ENCODE results near the gene OR7C1.

DNA sequence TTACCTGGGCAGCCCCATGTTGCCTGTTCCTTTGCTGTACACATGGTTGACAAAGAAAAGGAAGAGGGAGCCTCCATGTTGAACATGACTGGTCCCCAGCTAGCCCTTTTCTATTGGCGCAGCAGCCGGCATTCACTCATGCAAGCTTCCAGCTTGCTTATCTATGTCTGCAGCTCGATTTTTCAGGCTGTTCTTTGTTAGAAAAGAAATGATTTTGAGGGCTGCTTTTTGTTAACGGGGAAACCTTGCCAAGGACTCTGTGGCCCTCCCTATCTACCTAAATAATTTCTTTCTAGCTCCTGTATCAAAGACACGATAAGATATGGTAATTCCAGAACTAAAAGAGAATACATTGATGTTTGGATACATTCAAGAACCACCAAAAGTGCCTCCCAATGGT, 36.2 kb downstream of the OR7C1 start:
- TF ChIP-seq, protein P1, sequence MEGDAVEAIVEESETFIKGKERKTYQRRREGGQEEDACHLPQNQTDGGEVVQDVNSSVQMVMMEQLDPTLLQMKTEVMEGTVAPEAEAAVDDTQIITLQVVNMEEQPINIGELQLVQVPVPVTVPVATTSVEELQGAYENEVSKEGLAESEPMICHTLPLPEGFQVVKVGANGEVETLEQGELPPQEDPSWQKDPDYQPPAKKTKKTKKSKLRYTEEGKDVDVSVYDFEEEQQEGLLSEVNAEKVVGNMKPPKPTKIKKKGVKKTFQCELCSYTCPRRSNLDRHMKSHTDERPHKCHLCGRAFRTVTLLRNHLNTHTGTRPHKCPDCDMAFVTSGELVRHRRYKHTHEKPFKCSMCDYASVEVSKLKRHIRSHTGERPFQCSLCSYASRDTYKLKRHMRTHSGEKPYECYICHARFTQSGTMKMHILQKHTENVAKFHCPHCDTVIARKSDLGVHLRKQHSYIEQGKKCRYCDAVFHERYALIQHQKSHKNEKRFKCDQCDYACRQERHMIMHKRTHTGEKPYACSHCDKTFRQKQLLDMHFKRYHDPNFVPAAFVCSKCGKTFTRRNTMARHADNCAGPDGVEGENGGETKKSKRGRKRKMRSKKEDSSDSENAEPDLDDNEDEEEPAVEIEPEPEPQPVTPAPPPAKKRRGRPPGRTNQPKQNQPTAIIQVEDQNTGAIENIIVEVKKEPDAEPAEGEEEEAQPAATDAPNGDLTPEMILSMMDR (IDR thresholded peaks at IDR 0.05; ENCODE audit: low read length), result no peak
- TF ChIP-seq EZH2 (IDR thresholded peaks at IDR 0.05; ENCODE audit: borderline replicate concordance, low read length), result no peak

All from OCI-LY1 (cell line).